GM18499 (cell line): ENCODE data around the gene SLC25A26.

Experiments
- ATAC-seq: cut with Tn5 transposase; IDR thresholded peaks from one replicate; pipeline ENCODE4 v1.9.1; 2021; ENCODE audit warnings: moderate number of reproducible peaks; ENCODE audit not compliant: insufficient read depth, unreplicated experiment

SLC25A26 gene

GRCh38 chr3:66390013-66390412 is 169.2 kb downstream of the SLC25A26 start:
- peak; percentile 30 for ATAC-seq

DNA sequence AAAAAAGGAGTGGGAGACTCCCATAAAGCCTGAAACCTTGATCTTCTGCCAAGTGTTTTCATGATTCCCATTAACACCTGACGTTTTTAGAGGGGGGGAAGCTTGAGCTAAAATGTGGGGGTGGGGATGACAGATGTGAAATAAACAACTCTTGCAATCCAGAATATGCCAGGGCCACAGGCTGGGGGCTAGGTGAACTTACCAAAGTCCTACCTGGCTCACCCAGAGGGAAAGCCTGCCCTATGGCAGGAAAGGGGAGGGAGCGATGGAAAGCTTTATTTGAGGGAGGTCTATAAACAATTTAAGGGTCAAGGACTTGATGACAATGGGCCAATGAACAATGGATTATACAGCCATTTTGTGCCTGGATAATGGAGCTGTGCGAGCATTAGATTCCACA is 171.7 kb downstream of the SLC25A26 start:
- no peak for ATAC-seq

DNA sequence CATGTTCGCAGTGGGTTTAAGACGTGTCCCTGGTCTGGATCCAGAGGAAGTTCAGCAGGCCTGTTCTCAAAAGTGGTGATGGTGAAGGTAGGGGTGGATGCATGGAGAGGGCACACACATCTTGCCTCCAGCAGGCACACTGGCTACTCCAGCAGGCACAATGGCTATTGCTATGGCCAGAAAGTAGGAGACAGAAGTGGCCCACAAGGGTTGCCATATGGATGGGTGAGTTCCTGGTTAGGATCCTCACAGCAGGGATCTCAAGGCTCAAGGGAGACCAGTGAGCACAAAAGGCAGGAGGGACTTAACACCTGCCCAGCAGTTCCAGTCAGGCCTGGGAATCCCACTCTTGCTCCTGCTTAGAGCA is 172.1 kb downstream of the SLC25A26 start:
- ATAC-seq, result no peak

DNA sequence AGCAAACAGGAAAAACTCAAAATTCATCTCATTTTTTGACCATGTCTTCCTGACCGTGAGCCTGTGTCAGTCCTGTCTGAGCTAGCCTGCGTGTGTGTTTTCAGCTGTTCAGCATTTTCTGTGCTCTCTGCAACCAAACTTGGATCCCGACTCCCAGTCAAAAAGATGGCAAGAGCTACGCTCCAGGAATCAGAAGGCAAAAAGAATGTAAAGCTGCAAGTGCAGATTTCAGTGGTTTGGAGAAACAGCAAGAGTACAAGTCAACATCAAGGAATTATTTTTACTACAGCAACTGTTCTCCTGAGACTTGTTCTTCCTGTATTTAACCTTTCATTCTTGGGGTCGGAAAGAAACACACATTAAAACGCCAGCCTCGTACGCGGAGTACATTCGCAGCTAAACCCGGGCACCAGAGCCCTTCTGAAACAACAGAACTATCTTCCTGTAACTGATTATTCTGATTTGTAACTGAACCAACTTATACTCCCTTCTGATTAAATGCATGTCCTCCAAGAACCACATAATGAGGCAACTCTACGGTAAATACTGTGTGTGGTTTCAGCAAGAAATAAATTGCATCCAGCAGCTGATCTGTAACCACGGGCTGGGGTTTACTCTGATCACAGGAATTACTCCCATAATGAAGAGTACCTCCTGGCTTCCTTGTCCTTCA is 172.7 kb downstream of the SLC25A26 start:
- no peak for ATAC-seq

GRCh38 chr3:66394019-66394752 is 173.4 kb downstream of the SLC25A26 start:
- peak; percentile 89 for ATAC-seq

DNA sequence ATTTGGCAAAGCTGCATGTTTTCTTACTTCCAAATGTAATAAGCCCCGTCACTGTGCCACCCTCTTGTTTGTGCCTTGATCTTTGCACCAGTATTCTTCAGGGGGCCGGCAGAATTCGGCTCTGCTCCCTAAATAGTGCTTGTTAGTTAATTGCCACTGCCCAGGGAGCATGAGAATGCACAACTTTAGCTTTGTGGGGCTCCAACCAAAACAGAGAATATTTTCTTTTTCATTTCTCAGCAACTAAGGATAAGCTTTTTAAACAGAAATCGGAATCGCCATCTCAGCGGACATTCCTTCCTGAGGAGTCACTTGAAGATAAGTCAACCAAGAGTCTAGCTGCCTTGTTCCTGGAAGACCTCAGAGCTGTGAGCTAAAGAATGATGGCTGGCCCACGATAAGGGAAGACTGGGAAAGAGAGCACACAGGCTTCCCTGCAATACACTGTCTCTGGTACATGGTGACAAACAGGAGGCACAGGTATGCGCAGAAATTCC is 174.0 kb downstream of the SLC25A26 start:
- ATAC-seq, result no peak

- no peak for ATAC-seq
Observed at GRCh38 chr3:66395635-66396034, 174.8 kb downstream of the SLC25A26 start.

DNA sequence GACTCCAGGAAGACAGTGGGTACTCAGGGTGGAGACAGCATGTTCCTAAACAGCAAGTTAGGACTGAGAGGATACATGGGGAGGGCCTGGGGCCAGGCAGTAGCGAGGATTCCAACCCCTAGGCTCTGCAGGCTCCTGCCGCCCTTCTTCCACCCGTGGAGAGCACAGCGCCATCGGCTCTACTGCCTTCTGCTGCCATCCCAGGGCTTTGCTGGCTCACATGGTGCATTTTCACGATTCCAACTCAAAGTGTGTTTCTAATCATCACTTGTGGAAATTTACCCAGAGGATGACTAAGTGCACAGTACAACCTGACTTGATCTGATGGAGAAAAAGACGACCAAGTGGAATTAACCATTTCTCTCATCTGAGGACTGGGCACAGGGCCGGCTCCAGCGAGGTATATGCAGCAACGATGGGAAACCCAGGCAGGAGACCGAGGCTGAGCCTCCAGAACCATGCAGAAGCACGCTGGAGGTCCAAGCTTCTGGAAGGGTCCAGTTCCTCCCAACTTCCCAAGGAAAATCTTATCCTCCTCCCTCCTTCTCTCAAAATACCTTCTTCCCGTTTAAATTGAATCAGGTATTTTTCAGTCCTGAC is 175.5 kb downstream of the SLC25A26 start:
- no peak for ATAC-seq

- no peak for ATAC-seq
Observed at GRCh38 chr3:66396888-66397287, 176.1 kb downstream of the SLC25A26 start.

DNA sequence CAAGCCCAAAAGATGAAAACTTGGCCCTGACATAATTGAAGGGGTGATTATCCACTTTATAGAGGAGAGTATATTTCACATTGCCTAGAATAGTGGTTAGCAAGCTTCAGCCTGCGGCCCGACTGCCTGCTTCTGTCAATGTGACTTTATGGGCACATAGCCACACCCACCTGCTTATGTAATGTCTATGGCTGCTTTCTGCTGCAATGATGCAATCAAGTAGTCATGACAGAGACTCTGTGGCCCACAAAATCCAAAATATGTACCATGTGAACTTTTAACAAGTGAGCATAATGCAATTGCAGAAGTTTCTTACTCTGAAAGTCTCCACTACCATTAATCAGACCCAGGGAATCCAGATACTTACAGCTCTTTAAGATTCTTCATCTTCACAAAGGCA is 176.9 kb downstream of the SLC25A26 start:
- no peak for ATAC-seq

- no peak for ATAC-seq
Observed at GRCh38 chr3:66398228-66399025, 177.6 kb downstream of the SLC25A26 start.

- ATAC-seq, result no peak
Observed at GRCh38 chr3:66399529-66400232, 178.9 kb downstream of the SLC25A26 start.

GRCh38 chr3:66400411-66401156 is 179.8 kb downstream of the SLC25A26 start:
- no peak for ATAC-seq

DNA sequence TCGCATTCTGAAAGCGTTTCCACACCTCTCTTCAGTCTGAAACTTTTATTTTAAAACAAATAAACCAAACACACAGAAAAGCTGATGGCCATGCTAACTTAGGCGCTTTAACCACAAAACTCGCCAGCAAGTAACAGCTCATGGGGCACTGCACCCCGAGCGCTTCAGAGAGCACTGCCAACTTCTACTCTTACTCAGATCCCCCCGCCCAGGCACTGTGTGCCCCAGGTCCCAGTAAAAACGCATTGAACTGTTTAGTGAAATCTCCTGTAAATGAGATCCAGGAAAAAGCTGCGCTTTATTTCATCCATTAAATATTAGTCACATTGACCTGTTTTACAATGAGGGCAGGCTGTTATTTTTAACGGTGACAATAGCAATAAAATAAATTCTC is 180.4 kb downstream of the SLC25A26 start:
- ATAC-seq, result no peak

- no peak for ATAC-seq
Observed at GRCh38 chr3:66401675-66402491, 181.1 kb downstream of the SLC25A26 start.

GRCh38 chr3:66402596-66403290 is 181.9 kb downstream of the SLC25A26 start:
- ATAC-seq, result no peak

- no peak for ATAC-seq
Observed at GRCh38 chr3:66403323-66403990, 182.7 kb downstream of the SLC25A26 start.
